ENCODE data around the gene ARHGEF2.

Gene ARHGEF2

GRCh38 chr1:155909894-155910293 is 68.5 kb downstream of the ARHGEF2 start:
- DNase-seq = no peak

- no peak for DNase-seq
These were observed 74.1 kb downstream of the ARHGEF2 start for GRCh38 chr1:155904261-155904660.

GRCh38 chr1:155900161-155900560 is 78.2 kb downstream of the ARHGEF2 start:
- DNase-seq = no peak

GRCh38 chr1:155899683-155900082 is 78.7 kb downstream of the ARHGEF2 start:
- no peak for DNase-seq

- DNase-seq = no peak
These were observed 79.5 kb downstream of the ARHGEF2 start for GRCh38 chr1:155898888-155899287.

- DNase-seq = no peak
These were observed 80.6 kb downstream of the ARHGEF2 start for GRCh38 chr1:155897746-155898145.

All from stimulated activated CD4-positive, alpha-beta T cell treated with anti-CD3 and anti-CD28 coated beads, Interleukin-1b, Interleukin-23, amount 100 ng/mL, for 48 hours (primary cell).